ENCODE data around the gene MINDY3.

- TF ChIP-seq CTCF (IDR thresholded peaks at IDR 0.05; ENCODE audit: borderline replicate concordance, extremely low read depth, low read length, poor library complexity, severe bottlenecking) (no peak), EZH2 (IDR thresholded peaks at IDR 0.05; ENCODE audit: borderline replicate concordance, low read depth, low read length, severe bottlenecking) (no peak)
These were observed 9.6 kb upstream of the MINDY3 start for GRCh38 chr10:15869935-15870334.
